OCI-LY1 (cell line): Measurements from ENCODE around the gene CDKN2A.
A peak's percentile ranks its signal among the peaks of the same experiment; 100 is the strongest.

ENCODE experiments used
- H2AFZ ChIP-seq: fragments of 200-600 bp; sonication (generic), shearing (Covaris generic); 2 replicates; pipeline ENCODE4 v1.6.0; 2014; ENCODE audit warnings: antibody characterized with exemption, mild to moderate bottlenecking, low read length
- H3F3A ChIP-seq: fragments of 200-600 bp; sonication (generic), shearing (Covaris generic); 2 replicates; pipeline ENCODE4 v1.6.0; 2014; ENCODE audit warnings: mild to moderate bottlenecking, antibody characterized with exemption, low read length, moderate library complexity; ENCODE audit not compliant: insufficient read depth
- H3K27ac ChIP-seq: fragments of 200-600 bp; sonication (generic); 2 replicates; pipeline ENCODE4 v1.5.1; 2014; ENCODE audit warnings: low read length, mixed run types, mild to moderate bottlenecking, low read depth; ENCODE audit not compliant: poor library complexity, severe bottlenecking
- H3K27me3 ChIP-seq: fragments of 200-600 bp; sonication (generic); 2 replicates; pipeline ENCODE4 v1.6.0; 2014; ENCODE audit warnings: antibody characterized with exemption, mild to moderate bottlenecking, low read length, moderate library complexity; ENCODE audit not compliant: insufficient read depth
- H3K36me3 ChIP-seq: fragments of 200-600 bp; sonication (generic); 2 replicates; pipeline ENCODE4 v1.6.1; 2014; ENCODE audit warnings: mild to moderate bottlenecking, antibody characterized with exemption, low read length, moderate library complexity, mixed read lengths; ENCODE audit not compliant: insufficient read depth
- H3K4me1 ChIP-seq: fragments of 200-600 bp; sonication (generic); 2 replicates; pipeline ENCODE4 v1.5.1; 2014; ENCODE audit warnings: mild to moderate bottlenecking, low read length, moderate library complexity; ENCODE audit not compliant: insufficient read depth, severe bottlenecking
- H3K4me2 ChIP-seq: fragments of 200-600 bp; sonication (generic), shearing (Covaris generic); 2 replicates; pipeline ENCODE4 v1.6.1; 2014; ENCODE audit warnings: low read length
- H3K4me3 ChIP-seq: fragments of 200-600 bp; sonication (generic); 2 replicates; pipeline ENCODE4 v1.5.1; 2014; ENCODE audit warnings: low read length, low read depth, mild to moderate bottlenecking, mixed read lengths; ENCODE audit not compliant: poor library complexity, severe bottlenecking
- H3K79me2 ChIP-seq: fragments of 200-600 bp; shearing (Covaris generic); 2 replicates; pipeline ENCODE4 v1.6.1; 2016; ENCODE audit warnings: mixed run types, low read length, mixed read lengths; ENCODE audit not compliant: insufficient read depth
- H3K9ac ChIP-seq: fragments of 200-600 bp; sonication (generic), shearing (Covaris generic); 2 replicates; pipeline ENCODE4 v1.6.1; 2014; ENCODE audit warnings: mild to moderate bottlenecking, low read length, mixed read lengths
- H3K9me2 ChIP-seq: fragments of 200-600 bp; sonication (generic), shearing (Covaris generic); 2 replicates; pipeline ENCODE4 v1.6.1; 2014; ENCODE audit warnings: low read depth, mild to moderate bottlenecking, low read length, mixed read lengths
- H3K9me3 ChIP-seq: fragments of 200-600 bp; shearing (Covaris generic); 2 replicates; pipeline ENCODE4 v1.6.1; 2014; ENCODE audit warnings: low read length, mixed read lengths
- H4K20me1 ChIP-seq: fragments of 200-600 bp; sonication (generic), shearing (Covaris generic); 2 replicates; pipeline ENCODE4 v1.6.0; 2016; ENCODE audit warnings: mild to moderate bottlenecking, low read length; ENCODE audit not compliant: insufficient read depth
- EZH2 ChIP-seq: fragments of 200-600 bp; sonication (generic), shearing (Covaris generic); IDR thresholded peaks from 2 replicates; pipeline ENCODE4 v1.8.0; 2017; ENCODE audit warnings: borderline replicate concordance, mixed run types, mild to moderate bottlenecking, antibody characterized with exemption, low read length, moderate library complexity, mixed read lengths
- TF ChIP-seq, protein P1 (sequence below): fragments of 200-600 bp; sonication (generic), shearing (Covaris generic); IDR thresholded peaks from 2 replicates; pipeline ENCODE4 v1.5.1; 2017; ENCODE audit warnings: mild to moderate bottlenecking, antibody characterized with exemption, low read length, moderate library complexity, mixed read lengths

CDKN2A gene

DNA sequence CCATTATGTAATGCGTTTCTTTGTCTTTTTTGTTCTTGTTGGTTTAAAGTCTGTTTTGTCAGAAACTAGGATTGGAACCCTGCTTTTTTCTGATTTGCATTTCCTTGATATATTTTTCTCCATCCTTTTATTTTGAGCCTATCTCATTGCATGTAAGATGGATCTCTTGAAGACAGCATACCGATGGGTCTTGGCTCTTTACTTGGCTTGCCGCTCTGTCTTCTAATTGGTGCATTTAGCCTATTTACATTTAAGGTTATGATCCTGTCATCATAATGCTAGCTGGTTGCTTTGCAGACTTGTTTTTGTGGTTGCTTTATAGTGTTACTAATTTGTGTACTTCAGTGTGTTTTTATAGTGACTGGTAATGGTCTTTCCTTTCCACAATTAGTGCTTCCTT is 28.2 kb upstream of the CDKN2A start:
- H3K4me2 ChIP-seq: no peak overlapping the region
- peaks cover 3% of the 10 kb centered on the region; the same call in 1 of the 2 replicates for H3K36me3 ChIP-seq
- no peaks in the 10 kb centered on the region for H3K9me2 ChIP-seq
- H3K79me2 ChIP-seq: no peaks in the 10 kb centered on the region
- no peaks in the 10 kb centered on the region for H4K20me1 ChIP-seq
- peaks cover 5% of the 10 kb centered on the region for H3K4me1 ChIP-seq
- H3K27me3 ChIP-seq: no peaks in the 10 kb centered on the region
- H3K9me3 ChIP-seq: no peaks in the 10 kb centered on the region
- H3F3A ChIP-seq: no peaks in the 10 kb centered on the region
- no peak overlapping the region for H3K9ac ChIP-seq
- H3K27ac ChIP-seq: no peak overlapping the region
- H3K4me3 ChIP-seq: no peak overlapping the region
- TF ChIP-seq, protein P1, sequence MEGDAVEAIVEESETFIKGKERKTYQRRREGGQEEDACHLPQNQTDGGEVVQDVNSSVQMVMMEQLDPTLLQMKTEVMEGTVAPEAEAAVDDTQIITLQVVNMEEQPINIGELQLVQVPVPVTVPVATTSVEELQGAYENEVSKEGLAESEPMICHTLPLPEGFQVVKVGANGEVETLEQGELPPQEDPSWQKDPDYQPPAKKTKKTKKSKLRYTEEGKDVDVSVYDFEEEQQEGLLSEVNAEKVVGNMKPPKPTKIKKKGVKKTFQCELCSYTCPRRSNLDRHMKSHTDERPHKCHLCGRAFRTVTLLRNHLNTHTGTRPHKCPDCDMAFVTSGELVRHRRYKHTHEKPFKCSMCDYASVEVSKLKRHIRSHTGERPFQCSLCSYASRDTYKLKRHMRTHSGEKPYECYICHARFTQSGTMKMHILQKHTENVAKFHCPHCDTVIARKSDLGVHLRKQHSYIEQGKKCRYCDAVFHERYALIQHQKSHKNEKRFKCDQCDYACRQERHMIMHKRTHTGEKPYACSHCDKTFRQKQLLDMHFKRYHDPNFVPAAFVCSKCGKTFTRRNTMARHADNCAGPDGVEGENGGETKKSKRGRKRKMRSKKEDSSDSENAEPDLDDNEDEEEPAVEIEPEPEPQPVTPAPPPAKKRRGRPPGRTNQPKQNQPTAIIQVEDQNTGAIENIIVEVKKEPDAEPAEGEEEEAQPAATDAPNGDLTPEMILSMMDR: no peak
- no peak for TF ChIP-seq EZH2
- no peak overlapping the region for H2AFZ ChIP-seq

- Histone ChIP-seq H4K20me1 (no peaks in the 10 kb centered on the region), H3K4me2 (no peak overlapping the region), H3K4me3 (no peak overlapping the region), H3K9ac (no peak overlapping the region), H3K27ac (no peak overlapping the region), H3F3A (no peaks in the 10 kb centered on the region), H3K79me2 (no peaks in the 10 kb centered on the region; the same call in 1 of the 2 replicates), H3K9me3 (no peaks in the 10 kb centered on the region), H3K36me3 (peaks cover 10% of the 10 kb centered on the region), H3K27me3 (no peaks in the 10 kb centered on the region), H2AFZ (no peak overlapping the region), H3K9me2 (no peaks in the 10 kb centered on the region), H3K4me1 (peaks cover 20% of the 10 kb centered on the region)
- TF ChIP-seq, protein P1: no peak
- no peak for TF ChIP-seq EZH2
Observed at GRCh38 chr9:22010866-22011625, 16.9 kb upstream of the CDKN2A start.

GRCh38 chr9:22009506-22009867 is 15.3 kb upstream of the CDKN2A start:
- Histone ChIP-seq H3K4me2 (peak overlapping the region; percentile 88), H4K20me1 (no peaks in the 10 kb centered on the region), H3K79me2 (no peaks in the 10 kb centered on the region; the same call in 1 of the 2 replicates), H3K4me1 (peaks cover 35% of the 10 kb centered on the region), H3K27me3 (no peaks in the 10 kb centered on the region), H3K9me2 (no peaks in the 10 kb centered on the region), H2AFZ (no peak overlapping the region), H3K9me3 (no peaks in the 10 kb centered on the region), H3K9ac (peak overlapping the region; percentile 63), H3K4me3 (peak overlapping the region; percentile 72), H3K36me3 (peaks cover 10% of the 10 kb centered on the region), H3F3A (no peaks in the 10 kb centered on the region), H3K27ac (peak overlapping the region; percentile 46)
- no peak for TF ChIP-seq EZH2
- TF ChIP-seq, protein P1: no peak
